Measurements from ENCODE around the gene HOXC12. TPM values are rescaled to one million over a fixed set of nuclear protein-coding genes. Genes with fewer than 3 reads are reported as not detected.
A peak's percentile ranks its signal among the peaks of the same experiment; 100 is the strongest.

HOXC12 gene
- polyA plus RNA-seq, 4 donors = not detected

DNA sequence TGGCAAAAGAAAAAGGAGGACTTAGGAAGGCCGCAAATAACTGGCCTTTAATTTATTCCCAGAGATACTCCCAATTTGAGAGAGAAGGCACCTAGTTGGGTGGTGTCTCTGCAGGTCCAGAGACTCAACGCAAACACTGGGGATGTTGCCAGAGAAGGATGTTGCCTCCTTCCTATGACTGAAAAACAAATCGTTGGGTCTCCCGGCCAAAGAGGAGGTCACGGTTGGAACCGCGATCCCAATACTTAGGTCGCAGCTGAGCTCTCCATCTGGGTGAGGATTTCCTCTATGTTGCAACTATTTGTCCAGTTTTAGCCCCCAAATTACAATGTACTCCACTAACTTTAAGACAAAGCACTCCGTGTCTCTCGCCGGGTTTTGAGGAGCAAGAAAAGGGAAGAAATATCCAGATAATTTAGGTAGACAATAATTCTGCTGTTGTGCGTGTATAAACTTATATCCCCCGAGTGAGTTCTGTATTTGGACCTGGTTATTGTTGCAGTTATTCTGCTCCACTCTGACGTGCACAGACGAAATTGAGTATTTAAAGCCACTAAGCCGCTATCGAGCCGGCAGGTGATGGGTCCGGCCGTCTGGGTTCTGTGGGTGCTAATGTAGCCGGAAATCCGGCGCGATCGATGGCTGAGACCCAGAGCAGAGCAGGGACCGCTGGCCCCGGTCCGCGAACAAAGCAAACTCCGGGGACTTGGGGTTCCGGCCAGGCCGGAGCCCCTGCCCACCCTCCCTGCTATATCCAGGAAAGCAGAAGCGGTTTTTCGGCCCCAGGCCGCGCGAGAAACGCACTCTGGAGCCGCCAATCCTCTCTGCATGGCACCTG, 5.7 kb downstream of the HOXC12 start:
- FAIRE-seq = no peak

DNA sequence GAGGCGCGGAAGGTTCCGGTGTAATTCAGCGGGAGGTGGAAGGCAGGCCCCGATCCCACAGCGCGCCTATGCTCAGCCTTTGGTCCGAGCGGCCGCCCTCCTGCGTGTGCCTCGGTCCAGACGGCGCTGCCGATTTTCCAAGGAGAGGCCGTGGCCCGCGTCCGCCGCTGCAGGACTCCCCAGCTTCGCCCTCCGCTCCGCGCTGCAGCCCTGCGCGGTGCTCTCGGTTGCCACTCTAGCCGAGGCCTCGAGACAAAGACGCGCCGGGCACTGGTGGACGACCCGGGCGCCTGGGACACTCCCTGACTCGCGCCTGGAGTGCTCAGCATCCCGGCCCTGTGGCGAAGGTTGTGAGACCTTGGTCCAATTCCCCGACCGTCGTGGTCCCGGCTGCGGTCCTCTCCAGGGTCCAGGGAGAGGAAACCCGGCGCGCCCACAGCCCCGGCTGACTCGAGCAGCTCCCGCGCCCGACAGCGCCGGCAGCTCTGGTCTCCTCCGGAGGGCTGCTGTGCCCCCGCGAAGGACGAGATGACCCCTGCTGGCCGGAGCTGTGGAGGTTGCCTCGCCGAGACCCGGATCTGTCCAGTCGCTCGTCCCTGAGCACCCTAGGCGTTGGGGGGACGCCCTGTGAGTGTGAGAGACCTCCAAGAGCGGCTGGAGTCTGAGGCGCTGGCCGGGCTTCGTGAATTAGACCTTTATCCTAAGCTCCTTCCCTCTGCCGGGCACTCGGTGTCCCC, 6.5 kb downstream of the HOXC12 start:
- Histone ChIP-seq H3K27ac (ENCODE audit: low read depth in 1 of 3, low read length in 2 of 3) (no peak overlapping the region), H3K27me3 (ENCODE audit: control insufficient read depth in 3 of 3, insufficient read depth in 3 of 3, low read length in 3 of 3) (peaks cover 7 to 100% (median 81%) of the 10 kb centered on the region in 3 donors), H3K9me3 (ENCODE audit: control insufficient read depth in 2 of 2, insufficient read depth in 1 of 2, low read depth in 1 of 2, low read length in 1 of 2) (no peaks in the 10 kb centered on the region), H3K4me1 (ENCODE audit: control insufficient read depth in 3 of 3, insufficient read depth in 2 of 3, low read depth in 1 of 3, low read length in 2 of 3) (peaks cover 0 to 4% (median 0%) of the 10 kb centered on the region in 3 donors), H3K4me3 (ENCODE audit: low read depth in 1 of 3, low read length in 3 of 3) (no peak overlapping the region), H3K36me3 (ENCODE audit: control insufficient read depth in 3 of 3, insufficient read depth in 2 of 3, low read depth in 1 of 3, low read length in 3 of 3) (no peaks in the 10 kb centered on the region)
- FAIRE-seq (no peak), DNase-seq (no peak)
- 3 to 5% (median 4%) methylated on average over 64 to 72 of the region's 72 CpGs for WGBS, 3 donors

More for the DNA sequence above, 5.7 kb downstream of the HOXC12 start:
- Histone ChIP-seq H3K27me3 (ENCODE audit: control insufficient read depth in 3 of 3, insufficient read depth in 3 of 3, low read length in 3 of 3) (peaks cover 7 to 100% (median 82%) of the 10 kb centered on the region in 3 donors), H3K36me3 (ENCODE audit: control insufficient read depth in 3 of 3, insufficient read depth in 2 of 3, low read depth in 1 of 3, low read length in 3 of 3) (no peaks in the 10 kb centered on the region), H3K9me3 (ENCODE audit: control insufficient read depth in 2 of 2, insufficient read depth in 1 of 2, low read depth in 1 of 2, low read length in 1 of 2) (no peaks in the 10 kb centered on the region), H3K4me1 (ENCODE audit: control insufficient read depth in 3 of 3, insufficient read depth in 2 of 3, low read depth in 1 of 3, low read length in 2 of 3) (peaks cover 0 to 4% (median 0%) of the 10 kb centered on the region in 3 donors), H3K27ac (ENCODE audit: low read depth in 1 of 3, low read length in 2 of 3) (no peak overlapping the region), H3K4me3 (ENCODE audit: low read depth in 1 of 3, low read length in 3 of 3) (no peak overlapping the region)
- no peak for DNase-seq
- WGBS, 3 donors = 10 to 13% (median 13%) methylated on average over 35 to 39 of the region's 39 CpGs

DNA sequence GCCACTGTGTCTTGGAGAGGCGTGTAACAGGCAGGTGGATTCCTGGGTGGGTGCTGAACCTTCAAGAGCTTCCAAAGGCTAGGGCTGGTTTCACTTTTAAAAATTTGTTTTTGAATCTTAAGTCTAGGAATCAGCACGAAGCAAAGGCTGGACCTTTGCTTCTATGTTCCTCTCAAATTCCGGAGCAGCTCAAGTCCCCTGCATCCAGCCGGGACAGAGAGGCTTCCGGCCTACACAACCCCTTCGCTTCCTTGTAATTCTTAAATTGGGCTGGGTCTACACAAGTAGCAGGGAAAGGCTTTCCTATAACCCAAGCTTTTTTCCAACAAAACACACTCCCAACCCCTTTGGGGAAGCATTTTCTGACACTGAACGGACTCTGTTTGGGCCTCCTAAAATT, 8.3 kb downstream of the HOXC12 start:
- 23 to 36% (median 24%) methylated on average over 7 of the region's 7 CpGs for WGBS, 3 donors
- Histone ChIP-seq H3K36me3 (ENCODE audit: control insufficient read depth in 3 of 3, insufficient read depth in 2 of 3, low read depth in 1 of 3, low read length in 3 of 3) (no peaks in the 10 kb centered on the region), H3K27me3 (ENCODE audit: control insufficient read depth in 3 of 3, insufficient read depth in 3 of 3, low read length in 3 of 3) (peaks cover 3 to 100% (median 81%) of the 10 kb centered on the region in 3 donors), H3K4me1 (ENCODE audit: control insufficient read depth in 3 of 3, insufficient read depth in 2 of 3, low read depth in 1 of 3, low read length in 2 of 3) (peaks cover 0 to 4% (median 0%) of the 10 kb centered on the region in 3 donors), H3K4me3 (ENCODE audit: low read depth in 1 of 3, low read length in 3 of 3) (no peak overlapping the region), H3K27ac (ENCODE audit: low read depth in 1 of 3, low read length in 2 of 3) (no peak overlapping the region), H3K9me3 (ENCODE audit: control insufficient read depth in 2 of 2, insufficient read depth in 1 of 2, low read depth in 1 of 2, low read length in 1 of 2) (no peaks in the 10 kb centered on the region)
- no peak for FAIRE-seq
- no peak for DNase-seq

DNA sequence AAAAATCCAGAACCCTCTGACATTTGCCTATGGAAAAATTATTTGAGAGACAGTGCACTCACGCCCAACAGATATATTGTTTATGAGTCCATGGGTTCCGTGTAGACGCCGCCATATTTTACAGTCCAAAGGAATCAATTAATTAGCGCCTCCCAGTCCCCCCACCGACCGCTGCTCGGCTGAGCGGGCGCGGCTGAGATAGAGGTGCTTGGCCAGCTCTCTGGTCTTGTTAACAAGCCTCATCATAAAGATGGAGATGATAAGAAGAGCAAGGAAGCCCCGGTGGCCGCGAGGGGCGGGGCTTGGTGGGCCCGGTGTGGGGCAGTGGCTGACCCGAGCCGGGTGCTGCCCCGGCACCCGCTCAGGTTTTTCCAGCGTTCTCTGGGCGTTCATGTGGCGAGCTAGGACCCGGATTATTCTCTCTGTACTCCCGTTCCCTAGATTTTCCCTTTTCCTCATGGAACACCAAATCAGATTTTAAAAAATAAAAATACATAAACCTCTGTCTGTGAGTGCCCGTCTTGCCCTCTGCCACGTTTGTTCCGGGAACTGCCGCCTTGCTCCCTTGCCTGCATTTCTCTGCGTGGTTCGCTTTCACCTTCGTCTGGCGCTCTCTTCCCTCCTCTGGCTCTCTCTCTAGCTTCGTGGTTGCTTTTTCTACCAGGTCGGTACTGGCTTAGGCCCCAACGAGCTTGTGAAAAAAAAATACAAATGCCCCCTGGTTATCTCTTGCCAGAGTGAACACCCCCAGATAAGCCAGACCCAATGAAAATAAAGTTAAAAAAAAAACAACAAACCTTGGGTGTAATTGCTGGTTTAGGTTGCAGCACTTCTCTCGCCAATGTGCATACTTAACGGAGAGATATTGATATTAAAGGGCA, 9.0 kb downstream of the HOXC12 start:
- no peak for DNase-seq
- FAIRE-seq = no peak
- H3K27me3 ChIP-seq (ENCODE audit: control insufficient read depth in 3 of 3, insufficient read depth in 3 of 3, low read length in 3 of 3) = peaks cover 0 to 100% (median 81%) of the 10 kb centered on the region in 3 donors
- no peaks in the 10 kb centered on the region for H3K36me3 ChIP-seq (ENCODE audit: control insufficient read depth in 3 of 3, insufficient read depth in 2 of 3, low read depth in 1 of 3, low read length in 3 of 3)
- WGBS, 3 donors = 3 to 6% (median 6%) methylated on average over 38 of the region's 38 CpGs
- no peaks in the 10 kb centered on the region for H3K9me3 ChIP-seq (ENCODE audit: control insufficient read depth in 2 of 2, insufficient read depth in 1 of 2, low read depth in 1 of 2, low read length in 1 of 2)
- peaks cover 0 to 4% (median 0%) of the 10 kb centered on the region in 3 donors for H3K4me1 ChIP-seq (ENCODE audit: control insufficient read depth in 3 of 3, insufficient read depth in 2 of 3, low read depth in 1 of 3, low read length in 2 of 3)
- H3K27ac ChIP-seq (ENCODE audit: low read depth in 1 of 3, low read length in 2 of 3) = no peak overlapping the region
- peak overlapping the region in 1 of 3 donors; percentile 21 for H3K4me3 ChIP-seq (ENCODE audit: low read depth in 1 of 3, low read length in 3 of 3)

DNA sequence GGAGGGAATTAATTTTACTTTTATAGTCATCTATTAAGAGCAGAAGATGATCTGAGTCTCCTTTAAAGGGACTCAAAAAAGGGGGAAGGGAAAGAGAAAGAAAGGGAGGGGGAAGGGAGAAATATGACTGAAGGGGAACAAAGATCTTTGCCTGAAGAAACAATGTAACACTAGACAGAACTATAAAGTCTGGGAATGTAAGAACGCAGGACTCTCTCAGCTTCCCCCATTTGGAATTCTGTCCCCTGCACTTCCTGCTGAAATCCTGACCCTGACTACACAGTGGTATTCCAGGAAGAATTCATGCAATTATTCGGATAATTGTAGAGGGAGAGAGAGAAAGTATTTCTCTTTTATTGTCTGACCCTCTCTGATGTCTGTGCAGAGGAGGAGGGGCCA, 9.6 kb downstream of the HOXC12 start:
- Histone ChIP-seq H3K27ac (ENCODE audit: low read depth in 1 of 3, low read length in 2 of 3) (no peak overlapping the region), H3K36me3 (ENCODE audit: control insufficient read depth in 3 of 3, insufficient read depth in 2 of 3, low read depth in 1 of 3, low read length in 3 of 3) (no peaks in the 10 kb centered on the region), H3K27me3 (ENCODE audit: control insufficient read depth in 3 of 3, insufficient read depth in 3 of 3, low read length in 3 of 3) (peaks cover 0 to 100% (median 82%) of the 10 kb centered on the region in 3 donors), H3K9me3 (ENCODE audit: control insufficient read depth in 2 of 2, insufficient read depth in 1 of 2, low read depth in 1 of 2, low read length in 1 of 2) (no peaks in the 10 kb centered on the region), H3K4me3 (ENCODE audit: low read depth in 1 of 3, low read length in 3 of 3) (no peak overlapping the region), H3K4me1 (ENCODE audit: control insufficient read depth in 3 of 3, insufficient read depth in 2 of 3, low read depth in 1 of 3, low read length in 2 of 3) (peaks cover 0 to 4% (median 0%) of the 10 kb centered on the region in 3 donors)
- DNase-seq (peak in 1 of 2 donors; percentile 20), FAIRE-seq (no peak)
- WGBS, 3 donors = 2 to 4% (median 3%) methylated on average over 2 of the region's 2 CpGs

DNA sequence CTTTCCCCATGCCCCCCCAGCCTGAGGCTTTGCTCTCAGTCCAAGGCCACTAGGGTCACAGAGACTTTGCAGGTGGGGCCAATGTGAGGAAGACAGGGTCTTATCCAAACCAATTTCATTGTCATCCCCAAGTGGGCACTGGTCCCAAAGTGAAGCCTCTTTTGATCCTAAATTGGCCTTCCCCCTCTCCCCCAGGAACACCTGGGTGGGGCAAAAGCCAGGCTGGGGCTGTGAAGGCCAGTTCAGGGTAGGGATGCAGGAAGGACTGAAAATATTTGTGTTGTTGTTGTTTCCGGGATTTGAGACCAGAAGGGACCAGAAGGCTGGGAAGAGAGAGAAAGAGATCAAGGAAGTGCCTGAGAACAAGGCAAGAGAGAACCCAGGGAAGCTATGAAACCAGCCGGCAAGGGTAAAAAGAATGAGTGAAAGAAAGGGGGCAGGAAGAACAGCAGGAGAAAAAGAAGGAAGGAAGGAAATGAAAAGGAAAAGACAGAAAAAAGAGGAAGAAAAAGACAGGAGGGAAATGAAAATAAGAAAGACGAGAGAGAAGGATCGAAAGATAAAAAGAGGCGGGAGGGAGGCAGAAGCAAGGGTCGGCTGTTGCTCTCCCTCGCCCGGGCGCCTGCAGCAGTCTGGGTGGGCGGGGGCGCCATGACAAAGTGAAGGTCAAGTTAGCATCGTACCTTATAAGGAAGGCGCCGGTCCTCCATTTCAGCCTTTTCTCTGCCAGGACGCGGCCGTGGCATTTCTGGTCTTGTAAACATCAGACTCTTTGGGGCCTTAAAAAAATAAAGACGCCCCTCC, 10.8 kb downstream of the HOXC12 start:
- Histone ChIP-seq H3K27ac (ENCODE audit: low read depth in 1 of 3, low read length in 2 of 3) (no peak overlapping the region), H3K4me1 (ENCODE audit: control insufficient read depth in 3 of 3, insufficient read depth in 2 of 3, low read depth in 1 of 3, low read length in 2 of 3) (peaks cover 0 to 4% (median 0%) of the 10 kb centered on the region in 3 donors), H3K9me3 (ENCODE audit: control insufficient read depth in 2 of 2, insufficient read depth in 1 of 2, low read depth in 1 of 2, low read length in 1 of 2) (no peaks in the 10 kb centered on the region), H3K36me3 (ENCODE audit: control insufficient read depth in 3 of 3, insufficient read depth in 2 of 3, low read depth in 1 of 3, low read length in 3 of 3) (no peaks in the 10 kb centered on the region), H3K4me3 (ENCODE audit: low read depth in 1 of 3, low read length in 3 of 3) (no peak overlapping the region), H3K27me3 (ENCODE audit: control insufficient read depth in 3 of 3, insufficient read depth in 3 of 3, low read length in 3 of 3) (peaks cover 5 to 100% (median 84%) of the 10 kb centered on the region in 3 donors)
- 2 to 6% (median 3%) methylated on average over 17 to 18 of the region's 18 CpGs for WGBS, 3 donors
- FAIRE-seq (no peak), DNase-seq (no peak)

DNA sequence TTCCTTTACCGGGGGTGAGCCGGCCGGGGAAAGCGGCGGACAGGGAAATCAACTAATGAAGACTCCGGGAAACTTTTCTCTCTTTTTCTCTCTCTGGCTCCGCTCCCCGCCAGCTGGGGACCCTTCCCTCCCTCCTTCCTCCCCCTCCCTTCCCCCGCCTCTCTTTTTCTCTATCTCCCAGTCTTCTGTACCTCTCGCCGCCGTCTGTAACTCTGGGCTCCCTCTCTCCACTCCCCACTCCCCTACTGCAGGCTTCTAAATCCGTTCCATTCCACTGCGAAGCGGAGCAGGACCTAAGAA, 11.3 kb downstream of the HOXC12 start:
- peaks cover 5 to 100% (median 83%) of the 10 kb centered on the region in 3 donors for H3K27me3 ChIP-seq (ENCODE audit: control insufficient read depth in 3 of 3, insufficient read depth in 3 of 3, low read length in 3 of 3)
- no peaks in the 10 kb centered on the region for H3K36me3 ChIP-seq (ENCODE audit: control insufficient read depth in 3 of 3, insufficient read depth in 2 of 3, low read depth in 1 of 3, low read length in 3 of 3)
- FAIRE-seq = no peak
- H3K27ac ChIP-seq (ENCODE audit: low read depth in 1 of 3, low read length in 2 of 3) = no peak overlapping the region
- no peaks in the 10 kb centered on the region for H3K9me3 ChIP-seq (ENCODE audit: control insufficient read depth in 2 of 2, insufficient read depth in 1 of 2, low read depth in 1 of 2, low read length in 1 of 2)
- 4 to 9% (median 8%) methylated on average over 15 of the region's 15 CpGs for WGBS, 3 donors
- DNase-seq = no peak
- H3K4me1 ChIP-seq (ENCODE audit: control insufficient read depth in 3 of 3, insufficient read depth in 2 of 3, low read depth in 1 of 3, low read length in 2 of 3) = peaks cover 0 to 4% (median 0%) of the 10 kb centered on the region in 3 donors
- H3K4me3 ChIP-seq (ENCODE audit: low read depth in 1 of 3, low read length in 3 of 3) = no peak overlapping the region
